Activated naive CD8-positive, alpha-beta T cell treated with anti-CD3 and anti-CD28 coated beads, Interleukin-2, amount 50 U/mL, for 24 hours (primary cell): ENCODE data around the gene DNAJC9.
A peak's percentile ranks its signal among the peaks of the same experiment; 100 is the strongest.

Experiments used
- ATAC-seq: fragments of 150-1000 bp; cut with Tn5 transposase; one replicate; pipeline ENCODE4 v1.10.0; 2021
- DNase-seq: peaks from one replicate; pipeline ENCODE4 v3.0.0; 2021
- H3K27ac Mint-ChIP-seq: one replicate; pipeline ENCODE4 v1.8.0; 2021; ENCODE audit warnings: mild to moderate bottlenecking, mixed read lengths
- H3K27me3 Mint-ChIP-seq: one replicate; pipeline ENCODE4 v1.8.0; 2021; ENCODE audit warnings: mixed read lengths
- H3K36me3 Mint-ChIP-seq: one replicate; pipeline ENCODE4 v1.8.0; 2021; ENCODE audit warnings: low read depth, mixed read lengths
- H3K4me1 Mint-ChIP-seq: one replicate; pipeline ENCODE4 v1.8.0; 2021; ENCODE audit warnings: mixed read lengths
- H3K4me3 Mint-ChIP-seq: one replicate; pipeline ENCODE4 v1.8.0; 2021; ENCODE audit warnings: mild to moderate bottlenecking, moderate library complexity, mixed read lengths
- H3K9me3 Mint-ChIP-seq: one replicate; pipeline ENCODE4 v1.8.0; 2021; ENCODE audit warnings: mixed read lengths

The DNAJC9 gene

DNA sequence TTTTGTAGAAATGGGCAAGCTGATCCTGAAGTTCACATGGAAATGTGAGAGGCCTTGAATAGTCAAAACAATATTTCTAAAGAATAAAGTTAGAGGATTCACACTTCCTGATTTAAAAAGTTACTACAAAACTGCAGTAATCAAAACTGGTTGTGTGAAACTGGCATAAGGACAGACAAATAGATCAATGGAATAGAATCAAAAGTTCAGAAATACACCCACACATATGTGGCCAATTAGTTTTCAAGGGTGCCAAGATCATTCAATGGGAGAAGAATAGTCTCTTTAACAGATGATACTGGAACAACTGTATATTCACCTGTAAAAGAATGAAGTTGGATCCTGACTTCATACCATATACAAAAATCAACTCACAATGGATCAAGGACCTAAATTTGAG lies 27.7 kb downstream of the DNAJC9 start:
- ATAC-seq (no peak), DNase-seq (no peak)
- H3K4me3 Mint-ChIP-seq: no peak overlapping the region
- peaks cover 9% of the 10 kb centered on the region for H3K4me1 Mint-ChIP-seq
- H3K36me3 Mint-ChIP-seq: peaks cover 29% of the 10 kb centered on the region
- no peak overlapping the region for H3K27ac Mint-ChIP-seq
- H3K9me3 Mint-ChIP-seq: no peaks in the 10 kb centered on the region
- no peaks in the 10 kb centered on the region for H3K27me3 Mint-ChIP-seq

- DNase-seq (no peak), ATAC-seq (no peak)
- Mint-ChIP-seq H3K36me3 (peaks cover 32% of the 10 kb centered on the region), H3K4me1 (peaks cover 9% of the 10 kb centered on the region), H3K9me3 (no peaks in the 10 kb centered on the region), H3K27ac (no peak overlapping the region), H3K27me3 (no peaks in the 10 kb centered on the region), H3K4me3 (no peak overlapping the region)
Measured at GRCh38 chr10:73218431-73219191, 28.4 kb downstream of the DNAJC9 start.

DNA sequence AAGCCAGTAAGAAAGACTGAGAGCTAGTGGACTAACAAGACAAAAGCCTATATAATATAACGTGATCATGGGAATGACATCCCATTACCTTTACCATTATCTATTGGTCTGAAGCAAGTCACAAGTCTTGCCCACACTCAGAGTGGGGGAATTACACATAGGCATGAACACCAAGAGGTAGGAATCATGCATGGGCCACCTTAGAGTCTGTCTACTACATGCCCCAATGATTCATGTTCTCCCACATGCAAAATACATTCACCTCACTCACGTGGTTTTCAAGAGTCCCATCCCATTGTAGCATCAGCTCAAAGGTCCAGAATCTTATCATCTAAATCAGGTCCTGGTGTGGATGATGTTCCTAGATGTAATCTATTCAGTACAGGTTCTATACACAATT lies 29.4 kb downstream of the DNAJC9 start:
- H3K27me3 Mint-ChIP-seq: no peaks in the 10 kb centered on the region
- H3K4me1 Mint-ChIP-seq: peaks cover 9% of the 10 kb centered on the region
- no peak for DNase-seq
- no peak overlapping the region for H3K4me3 Mint-ChIP-seq
- no peaks in the 10 kb centered on the region for H3K9me3 Mint-ChIP-seq
- peak; percentile 59 for ATAC-seq
- no peak overlapping the region for H3K27ac Mint-ChIP-seq
- peaks cover 35% of the 10 kb centered on the region for H3K36me3 Mint-ChIP-seq

GRCh38 chr10:73215749-73216148 lies 31.3 kb downstream of the DNAJC9 start:
- H3K27ac Mint-ChIP-seq: no peak overlapping the region
- peaks cover 11% of the 10 kb centered on the region for H3K4me1 Mint-ChIP-seq
- no peak overlapping the region for H3K4me3 Mint-ChIP-seq
- ATAC-seq: no peak
- H3K36me3 Mint-ChIP-seq: peaks cover 36% of the 10 kb centered on the region
- H3K27me3 Mint-ChIP-seq: no peaks in the 10 kb centered on the region
- H3K9me3 Mint-ChIP-seq: no peaks in the 10 kb centered on the region
- DNase-seq: no peak

DNA sequence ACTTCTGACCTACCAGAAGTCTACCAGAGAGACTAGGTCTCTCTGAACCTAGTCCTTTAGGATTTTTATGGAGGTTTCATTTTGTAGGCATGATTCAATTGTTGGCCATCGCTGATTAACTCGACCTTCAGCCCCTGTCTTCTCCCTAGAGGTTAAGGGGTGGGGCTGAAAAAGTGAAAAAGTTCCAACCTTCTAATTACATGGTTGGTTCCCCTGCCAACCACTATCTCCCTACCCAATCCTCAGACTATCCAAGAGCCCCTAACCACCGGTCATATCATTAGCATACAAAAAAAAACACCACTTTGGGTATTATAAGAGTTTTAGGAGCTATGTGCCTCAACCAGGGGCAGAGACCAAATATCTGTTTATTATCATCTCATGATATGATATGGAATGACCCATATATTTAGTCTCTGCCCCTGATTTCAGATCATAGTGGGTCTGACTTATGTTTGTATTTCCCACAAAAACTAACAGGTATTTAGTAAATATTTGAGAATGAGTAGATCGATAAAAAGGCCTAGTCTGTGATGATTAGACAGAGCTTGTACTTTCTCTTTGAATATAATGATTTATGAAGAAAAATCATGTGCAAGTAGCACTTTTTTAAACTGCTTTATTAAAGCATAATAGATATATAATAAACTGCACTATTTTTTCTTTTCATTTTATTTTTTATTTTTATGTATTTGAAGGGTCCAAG lies 35.8 kb downstream of the DNAJC9 start:
- Mint-ChIP-seq H3K4me3 (no peak overlapping the region), H3K4me1 (peaks cover 4% of the 10 kb centered on the region), H3K9me3 (no peaks in the 10 kb centered on the region), H3K27ac (no peak overlapping the region), H3K36me3 (peaks cover 24% of the 10 kb centered on the region), H3K27me3 (no peaks in the 10 kb centered on the region)
- DNase-seq (no peak), ATAC-seq (peak; percentile 59)

- Mint-ChIP-seq H3K36me3 (peaks cover 24% of the 10 kb centered on the region), H3K27ac (no peak overlapping the region)
- ATAC-seq: peak; percentile 57
Measured at GRCh38 chr10:73210395-73211105, 36.5 kb downstream of the DNAJC9 start.

DNA sequence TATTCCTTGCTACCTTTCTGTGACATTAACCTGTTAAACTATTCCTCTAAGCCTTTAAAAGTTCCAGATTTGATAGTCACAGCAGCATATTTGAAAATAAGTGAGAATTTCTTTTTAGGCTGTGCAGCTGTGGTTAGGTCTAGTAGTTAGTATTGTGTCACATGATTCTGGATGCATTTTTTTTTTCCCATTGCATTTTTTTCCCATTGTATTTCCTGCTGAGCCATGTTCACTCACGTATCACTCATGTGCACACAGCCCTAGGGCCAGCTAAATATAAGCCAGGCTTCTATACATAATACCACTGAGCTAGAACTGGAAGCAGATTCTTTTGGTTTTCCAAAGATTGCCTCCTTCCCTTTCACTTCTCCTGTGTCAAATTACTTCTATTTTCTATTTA lies 37.4 kb downstream of the DNAJC9 start:
- H3K9me3 Mint-ChIP-seq: peaks cover 6% of the 10 kb centered on the region
- H3K36me3 Mint-ChIP-seq: peaks cover 25% of the 10 kb centered on the region
- no peaks in the 10 kb centered on the region for H3K27me3 Mint-ChIP-seq
- H3K4me1 Mint-ChIP-seq: peaks cover 4% of the 10 kb centered on the region
- H3K4me3 Mint-ChIP-seq: no peak overlapping the region
- no peak overlapping the region for H3K27ac Mint-ChIP-seq
- no peak for ATAC-seq
- no peak for DNase-seq

More at GRCh38 chr10:73210395-73211105, 36.5 kb downstream of the DNAJC9 start:
- H3K9me3 Mint-ChIP-seq: peaks cover 6% of the 10 kb centered on the region
- H3K4me1 Mint-ChIP-seq: peaks cover 4% of the 10 kb centered on the region
- no peak for DNase-seq
- no peaks in the 10 kb centered on the region for H3K27me3 Mint-ChIP-seq
- no peak overlapping the region for H3K4me3 Mint-ChIP-seq

- Mint-ChIP-seq H3K4me3 (no peak overlapping the region), H3K27me3 (no peaks in the 10 kb centered on the region), H3K27ac (no peak overlapping the region), H3K9me3 (peaks cover 6% of the 10 kb centered on the region), H3K36me3 (peaks cover 17% of the 10 kb centered on the region), H3K4me1 (peaks cover 4% of the 10 kb centered on the region)
- ATAC-seq (no peak), DNase-seq (no peak)
Measured at GRCh38 chr10:73207883-73208282, 39.2 kb downstream of the DNAJC9 start.

DNA sequence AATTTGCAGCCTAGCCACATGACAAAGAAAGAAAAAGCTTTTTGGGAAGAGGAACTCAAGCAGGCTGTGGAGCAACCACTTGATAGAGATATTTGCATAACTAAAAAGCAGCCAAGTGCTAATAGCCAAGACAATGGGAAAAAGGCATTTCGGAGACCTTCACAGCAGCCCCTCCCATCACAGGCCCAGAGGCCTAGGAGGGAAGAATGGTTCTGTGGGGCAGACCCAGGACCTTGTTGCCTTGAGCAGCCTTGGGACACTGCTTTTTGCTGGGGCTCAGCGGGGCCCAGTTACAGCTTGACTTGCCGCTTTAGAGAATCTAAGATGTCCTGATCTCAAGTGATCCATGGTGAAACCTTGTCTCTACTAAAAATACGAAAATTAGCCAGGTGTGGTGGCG lies 40.7 kb downstream of the DNAJC9 start:
- DNase-seq (no peak), ATAC-seq (no peak)
- Mint-ChIP-seq H3K27me3 (no peaks in the 10 kb centered on the region), H3K27ac (no peak overlapping the region), H3K4me1 (peaks cover 4% of the 10 kb centered on the region), H3K4me3 (no peak overlapping the region), H3K36me3 (peaks cover 15% of the 10 kb centered on the region), H3K9me3 (peaks cover 6% of the 10 kb centered on the region)

GRCh38 chr10:73205890-73206289 lies 41.2 kb downstream of the DNAJC9 start:
- Mint-ChIP-seq H3K27ac (no peak overlapping the region), H3K4me3 (no peak overlapping the region), H3K27me3 (no peaks in the 10 kb centered on the region), H3K36me3 (peaks cover 14% of the 10 kb centered on the region), H3K9me3 (peaks cover 6% of the 10 kb centered on the region), H3K4me1 (peaks cover 4% of the 10 kb centered on the region)
- ATAC-seq (no peak), DNase-seq (no peak)

DNA sequence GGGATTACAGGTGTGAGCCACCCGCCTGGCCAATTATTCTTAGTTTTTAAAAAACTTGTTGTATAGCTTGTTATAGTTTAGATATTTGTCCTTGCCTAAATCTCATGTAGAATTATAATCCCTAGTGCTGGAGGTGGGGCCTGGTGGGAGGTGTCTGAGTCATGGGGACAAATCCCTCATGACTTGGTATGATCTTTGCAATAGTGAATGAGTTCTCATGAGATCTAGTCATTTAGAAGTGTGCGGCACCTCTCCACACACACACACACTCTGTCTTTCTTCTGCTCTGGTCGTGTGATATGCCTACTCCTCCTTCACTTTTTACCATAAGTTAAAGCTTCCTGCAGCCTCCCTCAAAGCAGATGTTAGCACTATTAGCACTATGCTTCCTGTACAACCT lies 42.0 kb downstream of the DNAJC9 start:
- DNase-seq (no peak), ATAC-seq (no peak)
- Mint-ChIP-seq H3K4me3 (no peak overlapping the region), H3K27ac (no peak overlapping the region), H3K36me3 (peaks cover 11% of the 10 kb centered on the region), H3K9me3 (peaks cover 6% of the 10 kb centered on the region), H3K4me1 (no peaks in the 10 kb centered on the region), H3K27me3 (no peaks in the 10 kb centered on the region)
